Lower lobe of right lung (tissue), 2 donors: ENCODE results near the gene EFCAB6. TPM values are rescaled to one million over a fixed set of nuclear protein-coding genes. Genes with fewer than 3 reads are reported as not detected.

Experiments used
- ATAC-seq, 2 donors: fragments of 200-7000 bp; cut with Tn5 transposase; one replicate each; pipeline ENCODE4 v1.9.1; 2020 to 2022; ENCODE audit warnings: mild to moderate bottlenecking in 2 of 2, moderate library complexity in 2 of 2
- DNase-seq: peaks from one replicate; pipeline ENCODE4 v3.0.0-alpha.2; 2020
- H3K27ac ChIP-seq: fragments of 200-600 bp; one replicate; pipeline ENCODE4 v1.8.0; 2022
- H3K27me3 ChIP-seq: fragments of 200-600 bp; one replicate; pipeline ENCODE4 v1.8.0; 2022; ENCODE audit warnings: low read depth
- H3K36me3 ChIP-seq: fragments of 200-600 bp; one replicate; pipeline ENCODE4 v1.8.0; 2022; ENCODE audit warnings: mild to moderate bottlenecking
- H3K4me1 ChIP-seq: fragments of 200-600 bp; one replicate; pipeline ENCODE4 v1.8.0; 2022
- H3K4me3 ChIP-seq: fragments of 200-600 bp; one replicate; pipeline ENCODE4 v1.8.0; 2022; ENCODE audit warnings: mild to moderate bottlenecking
- H3K9me3 ChIP-seq: fragments of 200-600 bp; one replicate; pipeline ENCODE4 v1.8.0; 2022
- CTCF ChIP-seq: fragments of 200-600 bp; IDR thresholded peaks from one replicate; pipeline ENCODE4 v1.8.0; 2022; ENCODE audit warnings: antibody characterized with exemption, mild to moderate bottlenecking
- intact Hi-C: fragments of 100-400 bp; cut with DNase I; formaldehyde crosslinking; loops from one replicate; pipeline ENCODE4 v1.11.0; 2022
- total RNA-seq: library from RNA; stranded (reverse); fragmentation: NEBNext Ultra II Directional; extraction: Animal tissue kit (Norgen Biotek cat#: 25700); gene quantifications from one replicate; pipeline ENCODE4 v1.2.1, GENCODE V29; 2021
- donor health status: DM: no; HTN: yes; CAD: no; lungs with severe emphysema.

EFCAB6 gene
- total RNA-seq, 1 donor from 2014 or later: 5.8 TPM

GRCh38 chr22:43750751-43751150, 61.4 kb downstream of the EFCAB6 start:
- TF ChIP-seq CTCF: no peak
- intact Hi-C loops: no loop called here

GRCh38 chr22:43749473-43749872, 62.6 kb downstream of the EFCAB6 start:
- Histone ChIP-seq H3K27me3 (no peaks in the 10 kb centered on the region), H3K36me3 (no peaks in the 10 kb centered on the region), H3K4me3 (no peak overlapping the region), H3K9me3 (no peaks in the 10 kb centered on the region), H3K4me1 (no peaks in the 10 kb centered on the region), H3K27ac (no peak overlapping the region)
- ATAC-seq: no peak
- intact Hi-C loops: no loop called here
- DNase-seq: no peak
- TF ChIP-seq CTCF: no peak

More at GRCh38 chr22:43750751-43751150, 61.4 kb downstream of the EFCAB6 start:
- Histone ChIP-seq H3K27ac (no peak overlapping the region), H3K4me1 (no peaks in the 10 kb centered on the region), H3K4me3 (no peak overlapping the region), H3K36me3 (no peaks in the 10 kb centered on the region), H3K9me3 (no peaks in the 10 kb centered on the region), H3K27me3 (no peaks in the 10 kb centered on the region)
- DNase-seq (no peak), ATAC-seq (no peak)

GRCh38 chr22:43747877-43748276, 64.2 kb downstream of the EFCAB6 start:
- H3K36me3 ChIP-seq: no peaks in the 10 kb centered on the region
- intact Hi-C loops: no loop called here
- H3K4me1 ChIP-seq: no peaks in the 10 kb centered on the region
- DNase-seq (no peak), ATAC-seq (no peak)
- no peaks in the 10 kb centered on the region for H3K9me3 ChIP-seq
- H3K27ac ChIP-seq: no peak overlapping the region
- no peak overlapping the region for H3K4me3 ChIP-seq
- no peaks in the 10 kb centered on the region for H3K27me3 ChIP-seq
- TF ChIP-seq CTCF: no peak

- ATAC-seq: no peak
- DNase-seq: no peak
- TF ChIP-seq CTCF: no peak
- Histone ChIP-seq H3K27ac (no peak overlapping the region), H3K4me3 (no peak overlapping the region), H3K9me3 (no peaks in the 10 kb centered on the region), H3K36me3 (no peaks in the 10 kb centered on the region), H3K27me3 (no peaks in the 10 kb centered on the region), H3K4me1 (no peaks in the 10 kb centered on the region)
- intact Hi-C loops: no loop called here
Observed at GRCh38 chr22:43747058-43747457, 65.0 kb downstream of the EFCAB6 start.

GRCh38 chr22:43745783-43746356, 66.2 kb downstream of the EFCAB6 start:
- DNase-seq: no peak
- intact Hi-C loops: no loop called here
- ATAC-seq: no peak
- no peak for TF ChIP-seq CTCF
- H3K27me3 ChIP-seq: no peaks in the 10 kb centered on the region
- no peaks in the 10 kb centered on the region for H3K36me3 ChIP-seq
- H3K27ac ChIP-seq: no peak overlapping the region
- no peaks in the 10 kb centered on the region for H3K4me1 ChIP-seq
- no peak overlapping the region for H3K4me3 ChIP-seq
- H3K9me3 ChIP-seq: no peaks in the 10 kb centered on the region

- no peaks in the 10 kb centered on the region for H3K27me3 ChIP-seq
- H3K4me3 ChIP-seq: no peak overlapping the region
- DNase-seq (no peak), ATAC-seq (no peak)
- H3K27ac ChIP-seq: no peak overlapping the region
- H3K9me3 ChIP-seq: no peaks in the 10 kb centered on the region
- H3K4me1 ChIP-seq: no peaks in the 10 kb centered on the region
- H3K36me3 ChIP-seq: no peaks in the 10 kb centered on the region
- no peak for TF ChIP-seq CTCF
- intact Hi-C loops: no loop called here
Observed at GRCh38 chr22:43745411-43745770, 66.7 kb downstream of the EFCAB6 start.
